Activated naive CD4-positive, alpha-beta T cell treated with Interleukin-2 at 50 U/mL for 16 hours (primary cell): Measurements from ENCODE around the gene SHROOM4.
A peak's percentile ranks its signal among the peaks of the same experiment; 100 is the strongest.

ENCODE experiments used
- DNase-seq: peaks from one replicate; pipeline ENCODE4 v3.0.0-alpha.2; 2020

Gene SHROOM4

DNA sequence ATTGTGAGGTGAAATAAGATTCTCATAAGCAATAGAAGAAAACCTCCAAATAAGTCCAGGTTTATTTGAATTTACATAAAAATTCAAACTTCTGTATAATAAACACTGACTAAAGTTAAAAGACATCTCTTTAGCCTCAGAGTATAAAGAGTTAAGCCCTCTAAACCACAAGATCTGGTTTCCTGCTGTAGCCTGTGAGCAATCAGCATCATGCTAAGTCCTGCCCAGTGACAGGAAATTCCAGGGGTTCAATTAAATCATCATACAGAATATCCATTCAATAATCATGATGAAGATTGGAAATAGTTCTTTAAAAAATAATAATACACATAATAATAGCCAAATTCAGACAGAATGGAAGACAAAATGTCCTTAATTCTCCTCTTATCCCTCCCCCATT lies 204.2 kb downstream of the SHROOM4 start:
- DNase-seq, result no peak

DNA sequence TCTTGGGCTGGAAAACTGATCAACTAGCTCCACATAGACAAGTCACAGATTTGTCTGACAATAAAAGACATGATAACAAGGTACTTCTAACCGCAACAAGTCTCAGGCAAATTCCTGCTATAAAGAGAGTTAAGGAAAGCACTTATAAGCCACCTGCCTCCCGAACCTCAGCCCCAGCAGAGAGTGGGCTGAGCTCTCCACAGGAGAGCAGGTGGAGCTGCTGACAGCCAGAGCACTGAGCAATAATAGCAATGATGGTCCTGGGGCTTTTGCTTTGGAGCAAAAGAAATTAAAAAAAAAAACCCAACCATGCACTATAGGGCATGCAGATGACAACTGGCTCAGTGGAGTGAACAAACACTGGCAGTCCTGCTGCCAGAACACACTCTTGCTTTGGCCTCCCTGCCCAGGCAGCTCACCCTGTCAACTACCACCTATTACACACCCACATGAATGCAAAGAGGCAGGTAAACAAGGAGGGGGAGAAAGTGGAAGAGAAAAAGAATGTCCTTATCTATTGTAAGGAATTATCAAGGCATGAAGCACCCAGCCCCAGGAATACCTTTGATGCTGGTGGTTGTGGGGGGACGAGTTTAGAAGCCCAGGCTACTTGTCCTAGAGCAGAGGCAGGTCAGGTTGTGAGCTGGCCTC lies 207.6 kb downstream of the SHROOM4 start:
- DNase-seq, result no peak

DNA sequence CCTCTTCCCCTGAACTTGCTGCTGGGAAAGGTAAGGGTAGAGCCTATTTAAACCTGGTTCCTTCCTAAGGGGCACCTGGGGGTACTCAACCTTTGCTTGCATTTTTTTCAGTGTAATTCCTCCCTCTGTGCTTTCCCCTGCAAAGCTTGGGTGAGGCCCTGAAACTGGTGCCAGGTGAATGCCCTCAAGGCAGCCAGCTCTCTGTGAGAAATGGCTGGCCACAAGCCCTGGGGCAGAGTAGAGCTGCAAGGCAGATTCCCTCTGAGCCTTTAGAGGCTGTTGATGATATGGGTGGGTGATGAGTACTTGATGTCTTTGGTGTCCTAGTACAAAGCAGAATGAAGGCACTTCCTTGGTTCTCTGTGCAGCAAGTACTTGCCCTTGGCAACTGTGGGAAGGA lies 217.9 kb downstream of the SHROOM4 start:
- DNase-seq, result no peak

DNA sequence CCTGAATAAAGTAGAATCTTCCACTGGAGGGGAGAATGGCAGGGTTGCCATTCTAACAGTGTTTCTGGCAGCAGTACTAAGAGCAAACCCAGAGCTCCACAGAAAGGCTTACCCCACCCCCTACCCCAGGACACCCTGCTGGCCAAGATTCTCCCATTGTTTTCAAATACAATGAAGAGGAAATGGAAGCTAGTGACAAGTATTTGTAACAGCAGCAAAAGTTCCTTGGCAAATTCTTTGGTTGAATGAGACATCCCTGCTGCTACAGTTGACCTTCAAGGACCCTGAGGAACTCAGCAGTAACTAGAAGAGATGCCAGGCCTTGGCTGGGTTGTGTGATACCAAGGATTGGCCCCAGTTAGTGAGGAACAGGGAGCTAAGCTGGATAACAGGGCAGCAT lies 219.2 kb downstream of the SHROOM4 start:
- no peak for DNase-seq

DNA sequence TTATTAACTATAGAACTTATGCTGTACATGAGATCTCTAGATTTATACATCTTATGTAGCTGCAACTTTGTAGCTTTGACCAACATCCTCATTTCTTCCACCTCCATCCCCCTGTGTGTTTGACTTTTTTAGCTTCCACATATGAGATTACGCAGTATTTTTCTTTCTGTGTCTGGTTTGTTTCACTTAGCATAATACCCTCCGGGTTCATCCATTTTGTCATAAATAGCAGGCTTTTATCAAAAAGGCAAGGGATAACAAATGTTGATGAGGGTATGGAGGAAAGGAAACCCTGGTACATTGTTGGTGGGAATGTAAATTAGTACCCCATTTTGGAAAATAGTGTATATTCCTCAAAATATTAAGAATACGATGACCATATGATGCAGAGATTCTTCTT lies 227.0 kb downstream of the SHROOM4 start:
- no peak for DNase-seq

DNA sequence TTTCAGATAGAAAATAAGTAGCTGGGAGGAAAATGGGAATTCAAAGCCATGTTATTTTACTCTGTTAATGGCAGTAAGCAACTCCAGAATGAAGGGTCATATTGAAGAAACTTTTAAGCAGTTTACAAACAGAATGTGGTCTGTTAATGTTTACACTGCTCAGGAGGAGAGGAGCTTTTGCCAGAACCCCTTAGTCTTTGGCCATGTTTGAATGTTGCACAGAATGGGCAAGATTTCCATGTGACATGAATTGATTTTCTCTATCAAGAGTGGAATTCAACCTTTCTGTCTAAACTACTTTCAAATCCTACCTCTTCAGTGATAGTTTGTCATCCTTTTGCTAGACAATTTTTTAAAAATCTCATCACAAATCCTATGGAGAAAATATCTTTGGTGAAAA lies 227.6 kb downstream of the SHROOM4 start:
- DNase-seq, result no peak

DNA sequence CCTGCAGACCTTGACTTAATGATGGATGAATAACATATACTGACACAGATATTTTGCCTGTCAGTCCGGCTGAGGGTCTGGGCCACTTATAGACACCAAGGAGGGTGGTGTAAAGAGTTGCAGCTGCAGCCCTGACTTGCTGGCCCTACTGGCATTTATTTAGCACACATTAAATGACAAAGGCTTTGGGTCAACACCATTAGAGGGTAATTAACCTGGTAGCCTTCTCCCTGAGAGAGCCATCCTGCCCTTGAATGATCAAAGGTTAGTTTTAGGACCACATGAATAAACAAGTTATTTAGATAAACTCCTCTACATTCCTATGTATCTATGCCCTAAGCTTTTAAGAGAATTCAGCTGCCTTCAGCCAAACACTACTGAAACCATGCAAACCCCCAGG lies 232.6 kb downstream of the SHROOM4 start:
- DNase-seq, result no peak

DNA sequence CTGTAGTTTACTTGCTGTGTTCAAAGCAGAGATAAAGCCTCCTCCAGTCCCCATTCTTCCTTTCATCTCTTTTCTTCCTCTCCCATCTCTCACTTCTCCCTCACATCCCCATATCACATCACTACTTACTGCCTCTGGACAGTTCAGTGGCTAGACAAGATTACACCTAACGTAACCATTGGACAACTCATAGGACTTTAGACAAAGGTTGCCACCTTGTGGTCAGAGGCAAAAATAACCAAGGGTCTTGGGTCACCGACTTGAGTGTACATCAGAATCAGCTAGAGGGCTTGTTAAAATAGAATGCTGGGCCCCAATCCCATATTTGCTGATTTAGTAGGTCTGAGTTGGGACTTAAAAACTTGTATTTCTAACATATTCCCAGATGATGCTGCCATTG lies 234.0 kb downstream of the SHROOM4 start:
- DNase-seq, result peak; percentile 7

DNA sequence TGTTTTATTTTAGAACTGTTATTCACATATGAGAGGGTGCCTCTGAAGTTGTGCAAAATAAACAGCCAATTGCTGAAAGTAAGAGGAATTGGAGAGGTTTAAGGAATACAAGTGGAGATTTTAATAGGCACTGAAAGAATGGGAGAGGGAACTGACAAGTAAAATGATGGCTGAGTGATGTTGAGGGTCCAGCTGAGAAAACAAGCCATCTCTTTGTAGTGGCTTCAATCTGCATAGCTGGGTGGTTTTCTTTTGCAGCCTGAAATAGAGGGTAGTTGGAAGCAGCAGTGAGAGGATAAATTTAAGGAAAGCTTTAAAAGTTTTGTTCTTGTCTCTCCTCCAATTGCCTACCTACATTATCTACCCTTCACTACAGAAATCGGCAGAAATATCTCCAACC lies 236.7 kb downstream of the SHROOM4 start:
- no peak for DNase-seq

DNA sequence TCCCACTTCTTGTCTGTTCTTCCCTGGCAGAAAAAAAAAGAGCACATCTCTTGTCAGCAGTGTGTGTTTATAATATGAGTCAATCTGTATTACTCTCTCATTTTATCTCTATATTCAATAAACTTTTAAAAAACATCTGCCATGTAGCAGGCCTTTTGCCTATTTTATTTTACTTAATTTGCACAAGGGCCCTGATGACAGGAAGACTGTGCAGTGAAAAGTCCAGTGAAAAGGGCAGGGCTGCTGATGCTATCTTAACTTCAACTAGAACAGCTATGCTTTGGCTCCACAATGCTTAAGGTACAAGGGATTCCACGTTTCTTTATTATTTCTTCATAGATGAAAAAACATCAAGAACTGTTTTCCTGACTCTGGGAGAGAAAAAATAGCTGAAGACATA lies 246.4 kb downstream of the SHROOM4 start:
- no peak for DNase-seq

DNA sequence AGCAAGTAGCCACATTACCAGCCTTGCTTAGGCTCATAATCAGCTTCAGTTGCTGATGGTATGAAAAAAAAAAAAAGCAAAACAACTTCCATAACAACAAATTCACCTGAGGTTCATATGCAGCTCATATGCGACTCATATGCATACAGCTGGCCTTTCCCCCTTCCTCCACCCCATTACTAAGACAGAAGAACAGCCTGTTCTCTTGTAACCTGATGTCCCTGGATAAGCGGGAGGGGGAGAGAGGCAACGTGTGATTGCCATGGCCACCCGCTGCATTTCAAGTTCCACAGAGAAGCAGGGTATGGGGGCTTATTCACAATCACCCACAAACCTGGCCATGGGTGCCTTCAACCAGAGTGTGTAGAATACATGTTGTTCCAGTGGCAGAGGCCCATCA lies 248.3 kb downstream of the SHROOM4 start:
- no peak for DNase-seq
